CD14-positive monocyte (primary cell): ENCODE results near the gene GPR21. TPM values are rescaled to one million over a fixed set of nuclear protein-coding genes. Genes with fewer than 3 reads are reported as not detected.

Source experiments
- DNase-seq, 3 donors: peaks; one replicate each; pipeline ENCODE4 v3.0.0-alpha.2; 2011 to 2022
- H2AFZ ChIP-seq: 2 replicates; pipeline ENCODE4 v1.6.0; 2012; ENCODE audit warnings: mild to moderate bottlenecking, low read depth, low read length, inconsistent platforms; ENCODE audit not compliant: insufficient read depth, poor library complexity, severe bottlenecking
- H3K27ac ChIP-seq, 2 donors: 1 replicate in 1 of 2; 2 replicates in 1 of 2; pipeline ENCODE4 v1.5.1; 2012 to 2013; ENCODE audit warnings: low read length in 2 of 2, control low read depth in 1 of 2, inconsistent platforms in 1 of 2, low read depth in 1 of 2, mild to moderate bottlenecking in 1 of 2
- H3K27me3 ChIP-seq, 2 donors: one replicate each; pipeline versions ENCODE4 v1.6.0 to v1.6.1; 2011 to 2013; ENCODE audit warnings: low read length in 2 of 2; ENCODE audit not compliant: control insufficient read depth in 2 of 2, insufficient read depth in 2 of 2
- H3K36me3 ChIP-seq, 2 donors: replicated peaks in 1 of 2; 1 replicate in 1 of 2; 2 replicates in 1 of 2; pipeline versions ENCODE4 v1.5.1 to v1.6.1; 2012 to 2013; ENCODE audit warnings: low read length in 2 of 2, control low read depth in 1 of 2, inconsistent platforms in 1 of 2, mild to moderate bottlenecking in 1 of 2; ENCODE audit not compliant: insufficient read depth in 2 of 2, control insufficient read depth in 1 of 2
- H3K4me1 ChIP-seq, 2 donors: 1 replicate in 1 of 2; 2 replicates in 1 of 2; pipeline versions ENCODE4 v1.5.1 to v1.6.1; 2012 to 2013; ENCODE audit warnings: low read length in 2 of 2, control low read depth in 1 of 2, inconsistent platforms in 1 of 2, mild to moderate bottlenecking in 1 of 2, moderate library complexity in 1 of 2; ENCODE audit not compliant: insufficient read depth in 2 of 2, control insufficient read depth in 1 of 2
- H3K4me2 ChIP-seq: replicated peaks from 2 replicates; pipeline ENCODE3; 2012; ENCODE audit warnings: low read length, moderate library complexity, mild to moderate bottlenecking; ENCODE audit not compliant: poor library complexity, severe bottlenecking; ENCODE audit errors: extremely low read depth
- H3K4me3 ChIP-seq, 3 experiments: fragments of 200-600 bp in 1 of 3; sonication (generic) in 1 of 3; replicated peaks in 1 of 3; 1 replicate in 2 of 3; 2 replicates in 1 of 3; pipeline ENCODE4 v1.5.1; 2011 to 2013; ENCODE audit warnings: low read length in 3 of 3, mild to moderate bottlenecking in 3 of 3, control low read depth in 2 of 3, low read depth in 2 of 3, inconsistent platforms in 1 of 3, moderate library complexity in 1 of 3
- H3K79me2 ChIP-seq: 2 replicates; pipeline ENCODE4 v1.6.0; 2012; ENCODE audit warnings: mild to moderate bottlenecking, control low read depth, inconsistent platforms, low read length, moderate library complexity; ENCODE audit not compliant: insufficient read depth
- H3K9ac ChIP-seq: 2 replicates; pipeline ENCODE4 v1.6.0; 2017; ENCODE audit warnings: low read length, mild to moderate bottlenecking; ENCODE audit not compliant: insufficient read depth, poor library complexity, severe bottlenecking
- H3K9me3 ChIP-seq, 2 donors: replicated peaks in 1 of 2; 1 replicate in 1 of 2; 2 replicates in 1 of 2; pipeline versions ENCODE4 v1.5.1 to v1.6.1; 2012 to 2013; ENCODE audit warnings: low read length in 2 of 2, control low read depth in 1 of 2; ENCODE audit not compliant: control insufficient read depth in 1 of 2, insufficient read depth in 1 of 2
- H4K20me1 ChIP-seq: 2 replicates; pipeline ENCODE4 v1.6.0; 2012; ENCODE audit warnings: mild to moderate bottlenecking, low read length, control low read depth, moderate library complexity; ENCODE audit not compliant: insufficient read depth
- H3K27ac Mint-ChIP-seq, 7 donors: one replicate each; pipeline ENCODE4 v1.8.0; 2020; ENCODE audit warnings: mild to moderate bottlenecking in 7 of 7, mixed read lengths in 7 of 7, moderate library complexity in 6 of 7, inconsistent platforms in 2 of 7
- H3K27me3 Mint-ChIP-seq, 3 donors: one replicate each; pipeline ENCODE4 v1.8.0; 2021 to 2022; ENCODE audit warnings: low read depth in 3 of 3, mild to moderate bottlenecking in 3 of 3, mixed read lengths in 3 of 3, moderate library complexity in 3 of 3, inconsistent platforms in 1 of 3
- H3K36me3 Mint-ChIP-seq, 2 donors: one replicate each; pipeline ENCODE4 v1.8.0; 2020; ENCODE audit warnings: mixed read lengths in 2 of 2, inconsistent platforms in 1 of 2, mild to moderate bottlenecking in 1 of 2
- H3K4me1 Mint-ChIP-seq: one replicate; pipeline ENCODE4 v1.8.0; 2020; ENCODE audit warnings: mild to moderate bottlenecking, mixed read lengths
- H3K4me3 Mint-ChIP-seq, 2 donors: one replicate each; pipeline ENCODE4 v1.8.0; 2020; ENCODE audit warnings: mild to moderate bottlenecking in 2 of 2, mixed read lengths in 2 of 2, moderate library complexity in 1 of 2
- H3K9me3 Mint-ChIP-seq, 7 donors: one replicate each; pipeline ENCODE4 v1.8.0; 2020 to 2022; ENCODE audit warnings: mixed read lengths in 7 of 7, mild to moderate bottlenecking in 6 of 7, moderate library complexity in 6 of 7, inconsistent platforms in 2 of 7
- WGBS: methylation state at CpG from one replicate; pipeline ENCODE4 v1.1.5; 2013; ENCODE audit warnings: missing lambda C conversion rate; ENCODE audit not compliant: insufficient coverage; 5-methylcytosine and 5-hydroxymethylcytosine counted together
- intact Hi-C, 2 donors: fragments of 100-400 bp; cut with micrococcal nuclease; formaldehyde crosslinking; loops; one replicate each; pipeline versions ENCODE4 v1.15.0 to v1.15.1; 2023
- polyA plus RNA-seq, 3 donors: library from polyadenylated mRNA; depleted of rRNA in 1 of 3; unstranded in 2 of 3; stranded (reverse) in 1 of 3; fragments of 300-500 nt in 2 of 3; fragments of >200 nt in 1 of 3; fragmentation: Illumina TruSeq in 2 of 3; gene quantifications; 1 replicate in 2 of 3; 2 replicates in 1 of 3; pipeline ENCODE4 v1.2.3, GENCODE V29; 2012 to 2021
- small RNA-seq: library from RNA; depleted of rRNA; stranded (forward); fragments of <200 nt; gene quantifications from one replicate; pipeline ENCODE3, GENCODE V24; 2012; ENCODE audit warnings: low read depth; ENCODE audit not compliant: insufficient read length
- TF ChIP-seq, protein P1 (sequence below): fragments of 200-600 bp; IDR thresholded peaks from one replicate; pipeline ENCODE4 v1.8.0; 2022; ENCODE audit warnings: antibody characterized with exemption, mild to moderate bottlenecking

The GPR21 gene
- polyA plus RNA-seq, 3 donors, result 0.39 TPM; not detected in 2

DNA sequence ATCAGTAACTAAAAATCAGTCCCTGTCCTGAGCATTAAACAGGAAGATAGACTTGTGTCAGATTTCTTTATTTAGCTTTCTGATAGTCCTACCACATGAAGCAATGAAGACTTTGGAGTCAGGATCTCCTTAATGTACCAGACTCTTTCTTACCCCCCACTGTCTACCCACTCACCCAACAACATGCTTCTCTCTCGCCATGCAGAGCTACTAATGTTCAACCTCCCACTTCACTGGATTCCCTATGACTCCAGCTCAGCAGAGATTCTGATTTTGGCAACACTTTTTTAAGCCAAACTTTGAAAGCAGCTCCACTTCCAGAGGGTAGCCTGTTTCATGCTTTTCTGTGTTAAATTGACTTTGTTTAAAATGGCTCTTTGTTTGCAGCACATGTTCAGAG, 50.8 kb downstream of the GPR21 start:
- no peak for DNase-seq
- H3K4me2 ChIP-seq, result no peak overlapping the region
- Mint-ChIP-seq H3K4me3 (no peak overlapping the region), H3K27me3 (no peaks in the 10 kb centered on the region), H3K36me3 (peaks cover 85 to 91% of the 10 kb centered on the region in 2 donors), H3K27ac (no peak overlapping the region), H3K4me1 (no peaks in the 10 kb centered on the region), H3K9me3 (peaks cover 0 to 1% (median 0%) of the 10 kb centered on the region in 7 donors)
- no peak overlapping the region for H3K27ac ChIP-seq
- no peaks in the 10 kb centered on the region for H3K9me3 ChIP-seq
- no peaks in the 10 kb centered on the region for H3K27me3 ChIP-seq
- H3K9ac ChIP-seq, result no peak overlapping the region
- intact Hi-C loops, result loop anchor here in 1 of 2 donors (5.0 kb wide), 1 partner anchor 263 kb away; no protein-coding TSS in a partner anchor
- H2AFZ ChIP-seq, result no peak overlapping the region
- no peak overlapping the region for H3K4me3 ChIP-seq
- 92% methylated on average over 1 of the region's 1 CpG for WGBS
- TF ChIP-seq, protein P1, sequence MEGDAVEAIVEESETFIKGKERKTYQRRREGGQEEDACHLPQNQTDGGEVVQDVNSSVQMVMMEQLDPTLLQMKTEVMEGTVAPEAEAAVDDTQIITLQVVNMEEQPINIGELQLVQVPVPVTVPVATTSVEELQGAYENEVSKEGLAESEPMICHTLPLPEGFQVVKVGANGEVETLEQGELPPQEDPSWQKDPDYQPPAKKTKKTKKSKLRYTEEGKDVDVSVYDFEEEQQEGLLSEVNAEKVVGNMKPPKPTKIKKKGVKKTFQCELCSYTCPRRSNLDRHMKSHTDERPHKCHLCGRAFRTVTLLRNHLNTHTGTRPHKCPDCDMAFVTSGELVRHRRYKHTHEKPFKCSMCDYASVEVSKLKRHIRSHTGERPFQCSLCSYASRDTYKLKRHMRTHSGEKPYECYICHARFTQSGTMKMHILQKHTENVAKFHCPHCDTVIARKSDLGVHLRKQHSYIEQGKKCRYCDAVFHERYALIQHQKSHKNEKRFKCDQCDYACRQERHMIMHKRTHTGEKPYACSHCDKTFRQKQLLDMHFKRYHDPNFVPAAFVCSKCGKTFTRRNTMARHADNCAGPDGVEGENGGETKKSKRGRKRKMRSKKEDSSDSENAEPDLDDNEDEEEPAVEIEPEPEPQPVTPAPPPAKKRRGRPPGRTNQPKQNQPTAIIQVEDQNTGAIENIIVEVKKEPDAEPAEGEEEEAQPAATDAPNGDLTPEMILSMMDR, result no peak
- H3K4me1 ChIP-seq, result no peaks in the 10 kb centered on the region
- H3K36me3 ChIP-seq, result peaks cover 80 to 100% of the 10 kb centered on the region in 2 donors
- no peaks in the 10 kb centered on the region for H4K20me1 ChIP-seq
- no peaks in the 10 kb centered on the region for H3K79me2 ChIP-seq

Small RNA genes lying within 50 kb of the gene (small RNA-seq; reads per million reads assigned to genes)
- gene GPR21, result not detected

Other genes starting within 250 kb of the GPR21 start
- gene OR5C1, start 244.7 kb upstream of the GPR21 start, polyA plus RNA-seq, result not detected
- gene OR1K1, start 233.5 kb upstream of the GPR21 start, polyA plus RNA-seq, result not detected
- gene PDCL, start 205.1 kb upstream of the GPR21 start, polyA plus RNA-seq, result 1 to 10 TPM; 3.3 to 8.2 (median 7.2) TPM
- 10 to 100 TPM; 11.3 to 24.6 (median 11.8) TPM for gene RC3H2, start 128.3 kb upstream of the GPR21 start, polyA plus RNA-seq
- 1 to 10 TPM in 2 of 3 donors, under 1 TPM in 1; 0.64 to 1.7 (median 1.5) TPM for gene ZBTB6, start 120.3 kb upstream of the GPR21 start, polyA plus RNA-seq
- 1 to 10 TPM in 1 of 3 donors, under 1 TPM in 2; 0.42 to 5.1 (median 0.48) TPM for gene ZBTB26, start 102.2 kb upstream of the GPR21 start, polyA plus RNA-seq
- 10 to 100 TPM; 14.7 to 24.1 (median 19.3) TPM for gene RABGAP1, start 92.6 kb upstream of the GPR21 start, polyA plus RNA-seq
- 1 to 10 TPM in 2 of 3 donors, under 1 TPM in 1; 0.97 to 1.9 (median 1.9) TPM for gene STRBP, start 234.9 kb downstream of the GPR21 start, polyA plus RNA-seq